IMR-90 (cell line): Measurements from ENCODE around the gene RUFY2. TPM values are rescaled to one million over a fixed set of nuclear protein-coding genes. Genes with fewer than 3 reads are reported as not detected.

Experiments used
- ATAC-seq: fragments of 200-7000 bp; cut with Tn5 transposase; 2 replicates; pipeline ENCODE4 v1.9.1; 2020; ENCODE audit warnings: low read depth, mild to moderate bottlenecking, moderate library complexity
- BruUV-seq: library from RNA; stranded (reverse); fragments of 400-500 nt; replicated peaks from 2 replicates; lab custom pipeline; 2021; lab: Mats Ljungman, UMichigan
- CTCF ChIA-PET: fragments of 300-600 bp; formaldehyde crosslinking; extraction: SDS; loops from one replicate; lab custom pipeline; 2021; ENCODE audit warnings: antibody characterized with exemption; lab: Yijun Ruan, JAX
- POLR2A ChIA-PET: fragments of 300-600 bp; sonication (Branson Sonifier 250); formaldehyde crosslinking; loops from one replicate; lab custom pipeline; 2022; ENCODE audit warnings: antibody characterized with exemption; ENCODE audit not compliant: unreplicated experiment; lab: Charles Lee
- DNase-seq: peaks from one replicate; pipeline ENCODE4 v3.0.0; 2013
- H2AFZ ChIP-seq: replicated peaks from 2 replicates; pipeline ENCODE3; 2013; ENCODE audit warnings: low read length, mild to moderate bottlenecking; ENCODE audit not compliant: poor library complexity
- H2AK5ac ChIP-seq: 2 replicates; pipeline ENCODE4 v1.6.1; 2013; ENCODE audit warnings: low read depth, low read length, inconsistent platforms
- H2AK9ac ChIP-seq: replicated peaks from 2 replicates; pipeline ENCODE3; 2013; ENCODE audit warnings: mild to moderate bottlenecking, low read depth, low read length, moderate library complexity; ENCODE audit not compliant: poor library complexity
- H2BK120ac ChIP-seq: 2 replicates; pipeline ENCODE4 v1.6.1; 2013; ENCODE audit warnings: low read depth, low read length, inconsistent platforms
- H2BK15ac ChIP-seq: 3 replicates; pipeline ENCODE4 v1.6.1; 2013; ENCODE audit warnings: low read depth, low read length, inconsistent platforms
- H2BK20ac ChIP-seq: 2 replicates; pipeline ENCODE4 v1.6.1; 2013; ENCODE audit warnings: low read depth, mild to moderate bottlenecking, inconsistent platforms, low read length, moderate library complexity
- H2BK5ac ChIP-seq: 2 replicates; pipeline ENCODE4 v1.6.1; 2013; ENCODE audit warnings: mild to moderate bottlenecking, low read depth, low read length, inconsistent platforms; ENCODE audit not compliant: poor library complexity, severe bottlenecking
- H3K14ac ChIP-seq: replicated peaks from 2 replicates; pipeline ENCODE4 v1.6.1; 2013; ENCODE audit warnings: low read depth, low read length, inconsistent platforms
- H3K18ac ChIP-seq: 2 replicates; pipeline ENCODE4 v1.6.1; 2013; ENCODE audit warnings: low read depth, low read length, control low read depth
- H3K23ac ChIP-seq: 2 replicates; pipeline ENCODE4 v1.6.1; 2013; ENCODE audit warnings: low read depth, low read length, inconsistent platforms
- H3K27ac ChIP-seq: 2 replicates; pipeline ENCODE4 v1.5.1; 2013; ENCODE audit warnings: mild to moderate bottlenecking, control low read depth, low read length; ENCODE audit not compliant: insufficient read depth
- H3K27me3 ChIP-seq: 2 replicates; pipeline ENCODE4 v1.6.1; 2013; ENCODE audit warnings: low read length; ENCODE audit not compliant: control insufficient read depth, insufficient read depth
- H3K36me3 ChIP-seq: 2 replicates; pipeline ENCODE4 v1.6.1; 2013; ENCODE audit warnings: low read length, mixed read lengths; ENCODE audit not compliant: control insufficient read depth, insufficient read depth
- H3K4ac ChIP-seq: 2 replicates; pipeline ENCODE4 v1.6.1; 2013; ENCODE audit warnings: low read depth, low read length, inconsistent platforms
- H3K4me1 ChIP-seq: 2 replicates; pipeline ENCODE4 v1.6.1; 2013; ENCODE audit warnings: low read length, mixed read lengths; ENCODE audit not compliant: control insufficient read depth, insufficient read depth
- H3K4me2 ChIP-seq: 2 replicates; pipeline ENCODE4 v1.6.1; 2013; ENCODE audit warnings: low read depth, mild to moderate bottlenecking, control low read depth, low read length, moderate library complexity
- H3K4me3 ChIP-seq: 2 replicates; pipeline ENCODE4 v1.5.1; 2013; ENCODE audit warnings: low read depth, mild to moderate bottlenecking, control low read depth, low read length, moderate library complexity; ENCODE audit not compliant: insufficient read depth
- H3K56ac ChIP-seq: 2 replicates; pipeline ENCODE4 v1.6.1; 2013; ENCODE audit warnings: low read length, inconsistent platforms; ENCODE audit not compliant: insufficient read depth; ENCODE audit errors: extremely low read depth
- H3K79me1 ChIP-seq, 2 experiments: 2 replicates each; pipeline ENCODE4 v1.6.1; 2013; ENCODE audit warnings: low read length in 2 of 2, inconsistent platforms in 1 of 2, low read depth in 1 of 2
- H3K9ac ChIP-seq: 2 replicates; pipeline ENCODE4 v1.6.1; 2013; ENCODE audit warnings: low read depth, low read length, control low read depth
- H3K9me1 ChIP-seq: 2 replicates; pipeline ENCODE4 v1.6.1; 2013; ENCODE audit warnings: low read length, inconsistent platforms; ENCODE audit not compliant: insufficient read depth
- H3K9me3 ChIP-seq: 2 replicates; pipeline ENCODE4 v1.6.1; 2013; ENCODE audit warnings: low read length; ENCODE audit not compliant: control insufficient read depth, insufficient read depth
- H4K20me1 ChIP-seq: 2 replicates; pipeline ENCODE4 v1.6.1; 2013; ENCODE audit warnings: low read length, inconsistent platforms; ENCODE audit not compliant: insufficient read depth
- H4K5ac ChIP-seq: 2 replicates; pipeline ENCODE4 v1.6.1; 2013; ENCODE audit warnings: mild to moderate bottlenecking, low read depth, low read length, control low read depth
- H4K8ac ChIP-seq, 2 experiments: 2 replicates each; pipeline ENCODE4 v1.6.1; 2013; ENCODE audit warnings: low read depth in 2 of 2, low read length in 2 of 2, control low read depth in 1 of 2, inconsistent platforms in 1 of 2
- H4K91ac ChIP-seq: 2 replicates; pipeline ENCODE4 v1.6.1; 2013; ENCODE audit warnings: low read depth, low read length, inconsistent platforms; ENCODE audit not compliant: insufficient read depth
- BHLHE40 ChIP-seq: fragments of 150-350 bp; IDR thresholded peaks from 2 replicates; pipeline ENCODE4 v1.6.1; 2016; ENCODE audit warnings: mild to moderate bottlenecking, low read depth, low read length
- CEBPB ChIP-seq: IDR thresholded peaks from 2 replicates; pipeline ENCODE4 v1.6.1; 2012; ENCODE audit warnings: low read depth, low read length, improper control_type of control experiment
- CHD1 ChIP-seq: IDR thresholded peaks from 2 replicates; pipeline ENCODE4 v1.6.1; 2012; ENCODE audit warnings: low read depth, low read length, improper control_type of control experiment
- FOS ChIP-seq: fragments of 150-350 bp; IDR thresholded peaks from 2 replicates; pipeline ENCODE4 v1.6.1; 2016; ENCODE audit warnings: low read depth, low read length
- MAFK ChIP-seq: IDR thresholded peaks from 2 replicates; pipeline ENCODE4 v1.6.1; 2012; ENCODE audit warnings: low read depth, low read length, improper control_type of control experiment
- MAZ ChIP-seq: IDR thresholded peaks from 2 replicates; pipeline ENCODE4 v1.6.1; 2012; ENCODE audit warnings: low read depth, mild to moderate bottlenecking, low read length, improper control_type of control experiment, moderate library complexity, borderline replicate concordance
- MXI1 ChIP-seq: IDR thresholded peaks from 2 replicates; pipeline ENCODE4 v1.6.1; 2012; ENCODE audit warnings: low read depth, mild to moderate bottlenecking, low read length, moderate library complexity, borderline replicate concordance
- NFE2L2 ChIP-seq: fragments of 150-350 bp; IDR thresholded peaks from 2 replicates; pipeline ENCODE4 v1.6.1; 2016; ENCODE audit warnings: low read depth, mild to moderate bottlenecking, low read length
- POLR2A ChIP-seq: IDR thresholded peaks from 2 replicates; pipeline ENCODE4 v1.6.1; 2012; ENCODE audit warnings: mild to moderate bottlenecking, low read depth, low read length
- RAD21 ChIP-seq: IDR thresholded peaks from 2 replicates; pipeline ENCODE4 v1.6.1; 2012; ENCODE audit warnings: low read length, improper control_type of control experiment
- RCOR1 ChIP-seq: IDR thresholded peaks from 2 replicates; pipeline ENCODE4 v1.6.1; 2012; ENCODE audit warnings: mild to moderate bottlenecking, low read length, improper control_type of control experiment; ENCODE audit not compliant: insufficient replicate concordance
- RFX5 ChIP-seq: IDR thresholded peaks from 2 replicates; pipeline ENCODE4 v1.8.0; 2012; ENCODE audit warnings: low read depth, mild to moderate bottlenecking, low read length, moderate library complexity
- SMC3 ChIP-seq: fragments of 150-350 bp; IDR thresholded peaks from 2 replicates; pipeline ENCODE4 v1.6.1; 2016; ENCODE audit warnings: low read depth, mild to moderate bottlenecking, antibody characterized with exemption, low read length, moderate library complexity
- WGBS, 2 experiments: methylation state at CpG; one replicate each; pipeline versions ENCODE4 v1.1.5 to v1.1.7; 2013; ENCODE audit warnings: missing lambda C conversion rate in 2 of 2; ENCODE audit not compliant: insufficient read length in 1 of 2; ENCODE audit errors: extremely low coverage in 2 of 2; 5-methylcytosine and 5-hydroxymethylcytosine counted together
- dilution Hi-C: fragments of 300-500 bp; cut with HindIII; formaldehyde crosslinking; loops from one replicate; pipeline ENCODE4 v1.14.3; 2018; ENCODE audit warnings: low sequenced_read_pairs; ENCODE audit not compliant: unreplicated experiment
- in situ Hi-C: fragments of 300-500 bp; cut with MboI; formaldehyde crosslinking; loops from 3 replicates; pipeline ENCODE4 v1.14.3; 2019; ENCODE audit warnings: low sequenced_read_pairs, inconsistent platforms, mixed read lengths
- intact Hi-C: fragments of 100-400 bp; cut with micrococcal nuclease; formaldehyde crosslinking; loops from 2 replicates; pipeline ENCODE4 v1.10.0; 2022
- polyA plus RNA-seq, 3 experiments: library from polyadenylated mRNA; depleted of rRNA; stranded (reverse); fragments of >200 nt; gene quantifications; 2 replicates each; pipeline ENCODE4 v1.2.3, GENCODE V29; 2012; ENCODE audit warnings: low replicate concordance in 1 of 3
- total RNA-seq: library from RNA; depleted of rRNA; stranded (reverse); fragments of >200 nt; gene quantifications from 2 replicates; pipeline ENCODE4 v1.2.3, GENCODE V29; 2012
- TF ChIP-seq, protein P1 (sequence below): conservative IDR thresholded peaks from 2 replicates; pipeline ENCODE4 v1.5.1; 2012; ENCODE audit warnings: mild to moderate bottlenecking, low read depth, low read length, improper control_type of control experiment
- TF ChIP-seq, protein P2 (sequence below): fragments of 150-350 bp; IDR thresholded peaks from 2 replicates; pipeline ENCODE4 v1.6.1; 2017; ENCODE audit warnings: mild to moderate bottlenecking, antibody characterized with exemption, low read length, low read depth
- TF ChIP-seq, protein P3 (sequence below): fragments of 150-350 bp; IDR thresholded peaks from 2 replicates; pipeline ENCODE4 v1.6.1; 2016; ENCODE audit warnings: low read depth, mild to moderate bottlenecking, low read length, moderate library complexity, borderline replicate concordance

RUFY2 gene
- total and polyA plus RNA-seq, 2 of the 4 experiments (the other 2 are of a cell fraction) = 6.7 to 6.8 TPM

DNA sequence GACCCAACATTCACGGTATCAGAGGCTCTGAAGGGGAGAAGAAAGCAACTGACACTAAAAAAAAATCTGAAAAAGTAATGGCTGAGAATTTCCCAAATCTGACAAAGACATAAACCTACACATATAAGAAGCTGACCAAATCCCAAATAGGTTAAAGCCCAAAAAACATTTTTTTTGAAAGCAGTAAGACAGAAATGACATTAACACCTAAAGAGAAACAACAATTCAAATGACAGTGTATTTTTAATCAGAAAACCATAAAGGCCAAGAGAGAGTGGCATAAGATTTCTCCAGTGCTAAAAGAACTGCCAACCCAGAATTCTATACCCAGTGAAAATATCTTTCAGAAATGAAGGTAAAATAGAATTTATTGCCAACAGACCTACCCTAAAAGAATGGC, 35.5 kb downstream of the RUFY2 start:
- Histone ChIP-seq H3K9me3 (peaks cover 14% of the 10 kb centered on the region), H3K27me3 (no peaks in the 10 kb centered on the region), H2AFZ (no peak overlapping the region), H3K36me3 (peaks cover 45% of the 10 kb centered on the region), H3K9me1 (no peaks in the 10 kb centered on the region), H3K4ac (no peak overlapping the region), H3K4me2 (no peak overlapping the region), H4K8ac (no peak overlapping the region), H4K5ac (no peak overlapping the region), H3K9ac (no peak overlapping the region), H3K4me3 (no peak overlapping the region), H3K14ac (no peak overlapping the region), H3K23ac (no peak overlapping the region), H2AK5ac (no peak overlapping the region), H3K56ac (no peak overlapping the region), H3K79me1 (no peaks in the 10 kb centered on the region; a peak in 1 of 4 replicates), H2BK15ac (no peak overlapping the region), H2AK9ac (no peak overlapping the region), H2BK5ac (no peak overlapping the region), H4K20me1 (no peaks in the 10 kb centered on the region), H3K27ac (no peak overlapping the region), H3K18ac (no peak overlapping the region), H4K91ac (no peak overlapping the region), H3K4me1 (no peaks in the 10 kb centered on the region), H2BK20ac (no peak overlapping the region), H2BK120ac (no peak overlapping the region)
- WGBS, 2 experiments = no CpG with 5 or more reads among the region's 1 CpG
- ATAC-seq = no peak
- TF ChIP-seq POLR2A (no peak), RCOR1 (no peak), RFX5 (no peak), MAZ (no peak), RAD21 (no peak), MAFK (no peak), NFE2L2 (no peak), FOS (no peak), CEBPB (no peak), CHD1 (no peak), MXI1 (no peak), BHLHE40 (no peak), SMC3 (no peak)
- TF ChIP-seq, protein P1, sequence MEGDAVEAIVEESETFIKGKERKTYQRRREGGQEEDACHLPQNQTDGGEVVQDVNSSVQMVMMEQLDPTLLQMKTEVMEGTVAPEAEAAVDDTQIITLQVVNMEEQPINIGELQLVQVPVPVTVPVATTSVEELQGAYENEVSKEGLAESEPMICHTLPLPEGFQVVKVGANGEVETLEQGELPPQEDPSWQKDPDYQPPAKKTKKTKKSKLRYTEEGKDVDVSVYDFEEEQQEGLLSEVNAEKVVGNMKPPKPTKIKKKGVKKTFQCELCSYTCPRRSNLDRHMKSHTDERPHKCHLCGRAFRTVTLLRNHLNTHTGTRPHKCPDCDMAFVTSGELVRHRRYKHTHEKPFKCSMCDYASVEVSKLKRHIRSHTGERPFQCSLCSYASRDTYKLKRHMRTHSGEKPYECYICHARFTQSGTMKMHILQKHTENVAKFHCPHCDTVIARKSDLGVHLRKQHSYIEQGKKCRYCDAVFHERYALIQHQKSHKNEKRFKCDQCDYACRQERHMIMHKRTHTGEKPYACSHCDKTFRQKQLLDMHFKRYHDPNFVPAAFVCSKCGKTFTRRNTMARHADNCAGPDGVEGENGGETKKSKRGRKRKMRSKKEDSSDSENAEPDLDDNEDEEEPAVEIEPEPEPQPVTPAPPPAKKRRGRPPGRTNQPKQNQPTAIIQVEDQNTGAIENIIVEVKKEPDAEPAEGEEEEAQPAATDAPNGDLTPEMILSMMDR = no peak
- TF ChIP-seq, protein P2, sequence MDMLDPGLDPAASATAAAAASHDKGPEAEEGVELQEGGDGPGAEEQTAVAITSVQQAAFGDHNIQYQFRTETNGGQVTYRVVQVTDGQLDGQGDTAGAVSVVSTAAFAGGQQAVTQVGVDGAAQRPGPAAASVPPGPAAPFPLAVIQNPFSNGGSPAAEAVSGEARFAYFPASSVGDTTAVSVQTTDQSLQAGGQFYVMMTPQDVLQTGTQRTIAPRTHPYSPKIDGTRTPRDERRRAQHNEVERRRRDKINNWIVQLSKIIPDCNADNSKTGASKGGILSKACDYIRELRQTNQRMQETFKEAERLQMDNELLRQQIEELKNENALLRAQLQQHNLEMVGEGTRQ = no peak
- TF ChIP-seq, protein P3, sequence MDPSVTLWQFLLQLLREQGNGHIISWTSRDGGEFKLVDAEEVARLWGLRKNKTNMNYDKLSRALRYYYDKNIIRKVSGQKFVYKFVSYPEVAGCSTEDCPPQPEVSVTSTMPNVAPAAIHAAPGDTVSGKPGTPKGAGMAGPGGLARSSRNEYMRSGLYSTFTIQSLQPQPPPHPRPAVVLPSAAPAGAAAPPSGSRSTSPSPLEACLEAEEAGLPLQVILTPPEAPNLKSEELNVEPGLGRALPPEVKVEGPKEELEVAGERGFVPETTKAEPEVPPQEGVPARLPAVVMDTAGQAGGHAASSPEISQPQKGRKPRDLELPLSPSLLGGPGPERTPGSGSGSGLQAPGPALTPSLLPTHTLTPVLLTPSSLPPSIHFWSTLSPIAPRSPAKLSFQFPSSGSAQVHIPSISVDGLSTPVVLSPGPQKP = no peak
- DNase-seq = no peak
- ChIA-PET POLR2A (no interaction called here), CTCF (interaction anchor here (0.7 kb wide), 1 partner anchor 13 kb away, joined by 3 read pairs; no protein-coding TSS in a partner anchor)
- intact Hi-C loops = no loop called here
- dilution Hi-C loops = no loop called here
- BruUV-seq = no TSS peak
- in situ Hi-C loops = no loop called here
